GM12878 (cell line): ENCODE data around the gene RSPH1. TPM values are rescaled to one million over a fixed set of nuclear protein-coding genes. Genes with fewer than 3 reads are reported as not detected.

Experiments
- ATAC-seq: fragments of 200-7000 bp; cut with Tn5 transposase; 3 replicates; pipeline ENCODE4 v1.9.1; 2020; ENCODE audit warnings: mild to moderate bottlenecking, moderate library complexity
- BruUV-seq: library from RNA; stranded (reverse); fragments of 400-500 nt; replicated peaks from 2 replicates; lab custom pipeline; 2021; lab: Mats Ljungman, UMichigan
- CTCF ChIA-PET: fragments of 300-600 bp; sonication (Branson Sonifier 250); formaldehyde crosslinking; extraction: SDS; loops from one replicate; lab custom pipeline; 2021; ENCODE audit warnings: inconsistent platforms; lab: Yijun Ruan, JAX
- POLR2A ChIA-PET: fragments of 350-600 bp; formaldehyde crosslinking; extraction: SDS; loops from one replicate; lab custom pipeline; 2021; ENCODE audit warnings: inconsistent platforms; lab: Charles Lee
- RAD21 ChIA-PET: fragments of 300-600 bp; sonication (Branson Sonifier 250); formaldehyde crosslinking; loops from one replicate; lab custom pipeline; 2023; ENCODE audit warnings: antibody characterized with exemption; ENCODE audit not compliant: unreplicated experiment; lab: Charles Lee
- SMC1A ChIA-PET: fragments of 300-600 bp; sonication (Branson Sonifier 250); formaldehyde crosslinking; loops from one replicate; lab custom pipeline; 2023; ENCODE audit not compliant: unreplicated experiment, uncharacterized antibody; lab: Charles Lee
- DNase-seq: peaks from one replicate; pipeline ENCODE4 v3.0.0-alpha.2; 2011; ENCODE audit warnings: low read depth, low spot score
- FAIRE-seq: peaks from 3 replicates; lab custom pipeline; 2011; peaks lifted over from hg19 to GRCh38; lab: Jason Lieb, UNC
- H2AFZ ChIP-seq: 2 replicates; pipeline ENCODE4 v1.6.0; 2011; ENCODE audit warnings: low read depth, low read length, control low read depth; ENCODE audit not compliant: control insufficient read depth
- H3K27ac ChIP-seq: 2 replicates; pipeline ENCODE4 v1.5.1; 2011; ENCODE audit warnings: control low read depth; ENCODE audit not compliant: control insufficient read depth, insufficient read depth
- H3K27me3 ChIP-seq, 2 experiments: replicated peaks in 1 of 2; 2 replicates each; pipeline versions ENCODE4 v1.6.0 to v1.6.1; 2011; ENCODE audit warnings: low read length in 1 of 2; ENCODE audit not compliant: control insufficient read depth in 2 of 2, insufficient read depth in 2 of 2
- H3K36me3 ChIP-seq, 2 experiments: 2 replicates each; pipeline ENCODE4 v1.5.1; 2011; ENCODE audit warnings: low read length in 1 of 2; ENCODE audit not compliant: control insufficient read depth in 2 of 2, insufficient read depth in 2 of 2
- H3K4me1 ChIP-seq: 2 replicates; pipeline ENCODE4 v1.6.1; 2011; ENCODE audit warnings: mild to moderate bottlenecking, low read length, moderate library complexity, mixed read lengths; ENCODE audit not compliant: control insufficient read depth, insufficient read depth
- H3K4me2 ChIP-seq: 2 replicates; pipeline ENCODE4 v1.6.0; 2011; ENCODE audit warnings: control low read depth; ENCODE audit not compliant: control insufficient read depth, insufficient read depth
- H3K4me3 ChIP-seq: fragments of 200-600 bp; sonication (generic); 2 replicates; pipeline ENCODE4 v1.5.1; 2016
- H3K79me2 ChIP-seq: 2 replicates; pipeline ENCODE4 v1.6.0; 2011; ENCODE audit warnings: low read length; ENCODE audit not compliant: control insufficient read depth, insufficient read depth
- H3K9ac ChIP-seq: 2 replicates; pipeline ENCODE4 v1.8.0; 2011; ENCODE audit warnings: low read length, control low read depth, mixed read lengths; ENCODE audit not compliant: control insufficient read depth, insufficient read depth
- H3K9me3 ChIP-seq: replicated peaks from 3 replicates; pipeline ENCODE4 v1.5.1; 2011; ENCODE audit warnings: mild to moderate bottlenecking, low read length; ENCODE audit not compliant: control insufficient read depth, insufficient read depth
- H4K20me1 ChIP-seq: 2 replicates; pipeline ENCODE4 v1.6.0; 2011; ENCODE audit not compliant: control insufficient read depth, insufficient read depth
- CREM ChIP-seq: IDR thresholded peaks from 2 replicates; pipeline ENCODE4 v1.6.1; 2014; ENCODE audit warnings: antibody characterized with exemption, low read depth
- HDGF ChIP-seq: fragments of 450-650 bp; IDR thresholded peaks from 2 replicates; pipeline ENCODE4 v1.6.1; 2016; ENCODE audit warnings: antibody characterized with exemption
- IRF4 ChIP-seq: IDR thresholded peaks from 2 replicates; pipeline ENCODE4 v1.6.1; 2011; ENCODE audit warnings: low read depth, low read length
- MEF2A ChIP-seq: IDR thresholded peaks from 2 replicates; pipeline ENCODE4 v1.6.1; 2011; ENCODE audit warnings: low read depth, mild to moderate bottlenecking, low read length, moderate library complexity; ENCODE audit not compliant: insufficient read depth
- PRDM15 ChIP-seq: fragments of 450-650 bp; formaldehyde crosslinking; IDR thresholded peaks from 2 replicates; pipeline ENCODE4 v1.4.0; 2020; ENCODE audit warnings: mild to moderate bottlenecking, moderate library complexity
- WRNIP1 ChIP-seq: IDR thresholded peaks from 2 replicates; pipeline ENCODE4 v1.6.1; 2011; ENCODE audit warnings: low read depth, low read length, improper control_type of control experiment, borderline replicate concordance
- ZSCAN29 ChIP-seq: fragments of 450-650 bp; IDR thresholded peaks from 2 replicates; pipeline ENCODE4 v1.6.1; 2017; ENCODE audit warnings: mild to moderate bottlenecking, moderate library complexity
- WGBS: methylation state at CpG from one replicate; pipeline ENCODE4 v1.1.6; 2016; ENCODE audit warnings: low lambda C conversion rate; ENCODE audit not compliant: insufficient replicate concordance, insufficient coverage; ENCODE audit errors: missing lambda C conversion rate; 5-methylcytosine and 5-hydroxymethylcytosine counted together
- in situ Hi-C: fragments of 300-500 bp; cut with MboI; formaldehyde crosslinking; loops from 9 replicates; pipeline ENCODE4 v1.14.3; 2018; ENCODE audit warnings: mixed read lengths
- intact Hi-C: fragments of 100-400 bp; cut with micrococcal nuclease; formaldehyde crosslinking; loops from one replicate; pipeline ENCODE4 v1.14.2; 2022; ENCODE audit not compliant: unreplicated experiment
- polyA plus RNA-seq, 11 experiments: library from polyadenylated mRNA; depleted of rRNA in 4 of 11; unstranded in 6 of 11; stranded (reverse) in 5 of 11; fragments of >200 nt; fragmentation: Nextera tagmentation in 4 of 11; fragmentation: Illumina TruSeq in 1 of 11; extraction: Ambion mirVana in 4 of 11; extraction: Trizol in 1 of 11; gene quantifications; 1 replicate in 1 of 11; 2 replicates in 10 of 11; pipeline versions ENCODE4 v1.2.1 to v1.2.3, GENCODE V29; 2011 to 2016; ENCODE audit warnings: inconsistent platforms in 2 of 11, missing spikeins in 2 of 11, low read depth in 1 of 11
- total RNA-seq, 4 experiments: library from RNA; depleted of rRNA in 3 of 4; stranded (reverse); fragments of >200 nt in 3 of 4; fragmentation: Illumina TruSeq in 1 of 4; extraction: Trizol in 1 of 4; gene quantifications; 2 replicates each; pipeline versions ENCODE4 v1.2.1 to v1.2.3, GENCODE V29; 2013 to 2021

The RSPH1 gene
- total and polyA plus RNA-seq, 10 of the 15 experiments (the other 5 are each of a cell fraction or from before 2014, with no cell fraction given) = 0.11 to 1.4 (median 0.38) TPM

GRCh38 chr21:42489991-42490390 lies 6.0 kb downstream of the RSPH1 start (continued):
- no peak for TF ChIP-seq PRDM15 (CRISPR knock-in tag)

- no peak for TF ChIP-seq ZSCAN29
- TF ChIP-seq HDGF = peak; percentile 37; the same call in 1 of the 2 replicates
- no peak for TF ChIP-seq IRF4
- no peak for TF ChIP-seq MEF2A
- TF ChIP-seq WRNIP1 = no peak
- no peak for TF ChIP-seq CREM
- ChIA-PET RAD21 (interaction anchor here (3.1 kb wide), 1 partner anchor 22 kb away, joined by 9 read pairs; no protein-coding TSS in a partner anchor), CTCF (no interaction called here), SMC1A (no interaction called here), POLR2A (no interaction called here)
- BruUV-seq = no TSS peak
- Histone ChIP-seq H3K27me3 (no peaks in the 10 kb centered on the region; a peak in 1 of 4 replicates), H3K4me3 (no peak overlapping the region), H3K9me3 (no peaks in the 10 kb centered on the region; the same call in 2 of the 3 replicates), H3K36me3 (no peaks in the 10 kb centered on the region), H3K4me2 (no peak overlapping the region), H2AFZ (no peak overlapping the region), H4K20me1 (no peaks in the 10 kb centered on the region), H3K79me2 (no peaks in the 10 kb centered on the region), H3K4me1 (peaks cover 5% of the 10 kb centered on the region; the same call in 1 of the 2 replicates), H3K9ac (no peak overlapping the region), H3K27ac (no peak overlapping the region)
- FAIRE-seq (no peak), ATAC-seq (no peak), DNase-seq (no peak)
- in situ Hi-C loops (no loop called here), intact Hi-C loops (no loop called here)
- WGBS = 47% methylated on average over 2 of the region's 2 CpGs
Observed at GRCh38 chr21:42489006-42489563, 6.9 kb downstream of the RSPH1 start.
